Activated T-helper 1 cell treated with Interleukin-2 at 50 U/mL for 16 hours (primary cell): ENCODE data around the gene PCDH15.

Experiments
- DNase-seq: peaks from one replicate; pipeline ENCODE4 v3.0.0-alpha.2; 2020; ENCODE audit warnings: low read depth

The PCDH15 gene

GRCh38 chr10:53846809-53847208 is 954.2 kb downstream of the PCDH15 start:
- DNase-seq: no peak

- DNase-seq: no peak
Observed at GRCh38 chr10:53843736-53844362, 957.2 kb downstream of the PCDH15 start.

GRCh38 chr10:53841483-53842145 is 959.4 kb downstream of the PCDH15 start:
- no peak for DNase-seq

GRCh38 chr10:53840653-53841052 is 960.4 kb downstream of the PCDH15 start:
- DNase-seq: no peak

GRCh38 chr10:53839440-53840039 is 961.5 kb downstream of the PCDH15 start:
- DNase-seq: no peak

DNA sequence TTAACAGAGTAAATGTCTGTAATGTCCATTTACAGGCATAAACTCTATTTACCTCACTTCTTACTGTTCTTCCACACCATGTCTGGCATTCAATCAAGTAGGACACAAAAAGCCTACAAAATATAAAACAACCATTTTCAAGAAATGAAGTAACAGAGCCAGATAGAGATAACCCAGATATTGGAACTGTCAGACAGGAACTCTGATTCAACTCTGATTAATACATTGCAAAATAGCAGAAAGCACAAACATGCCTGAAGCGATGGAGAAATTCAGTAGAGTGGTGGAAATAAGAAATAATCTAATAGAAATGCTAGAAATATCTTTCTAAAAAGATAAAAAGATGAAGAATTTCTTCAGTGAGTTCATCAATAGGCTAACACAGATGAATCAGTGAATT is 964.4 kb downstream of the PCDH15 start:
- no peak for DNase-seq

DNA sequence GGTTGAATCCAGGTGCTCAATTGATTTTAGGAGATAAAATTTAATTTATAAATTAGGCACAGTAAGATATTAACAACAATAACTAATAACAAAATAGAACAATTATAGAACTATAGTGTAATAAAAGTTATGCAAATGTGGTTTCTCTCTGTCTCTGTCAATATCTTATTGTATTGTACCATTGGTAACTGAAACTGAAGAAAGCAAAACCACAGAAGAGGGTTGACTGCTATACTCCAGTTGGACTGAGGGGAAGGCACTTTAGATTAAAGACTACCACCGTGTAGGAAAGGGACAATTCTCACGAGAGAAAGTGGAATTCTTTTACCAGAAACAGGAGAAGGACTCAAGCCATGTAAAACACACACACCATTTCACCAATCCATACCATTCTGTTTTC is 967.1 kb downstream of the PCDH15 start:
- no peak for DNase-seq

- DNase-seq: no peak
Observed at GRCh38 chr10:53827261-53827660, 973.8 kb downstream of the PCDH15 start.

DNA sequence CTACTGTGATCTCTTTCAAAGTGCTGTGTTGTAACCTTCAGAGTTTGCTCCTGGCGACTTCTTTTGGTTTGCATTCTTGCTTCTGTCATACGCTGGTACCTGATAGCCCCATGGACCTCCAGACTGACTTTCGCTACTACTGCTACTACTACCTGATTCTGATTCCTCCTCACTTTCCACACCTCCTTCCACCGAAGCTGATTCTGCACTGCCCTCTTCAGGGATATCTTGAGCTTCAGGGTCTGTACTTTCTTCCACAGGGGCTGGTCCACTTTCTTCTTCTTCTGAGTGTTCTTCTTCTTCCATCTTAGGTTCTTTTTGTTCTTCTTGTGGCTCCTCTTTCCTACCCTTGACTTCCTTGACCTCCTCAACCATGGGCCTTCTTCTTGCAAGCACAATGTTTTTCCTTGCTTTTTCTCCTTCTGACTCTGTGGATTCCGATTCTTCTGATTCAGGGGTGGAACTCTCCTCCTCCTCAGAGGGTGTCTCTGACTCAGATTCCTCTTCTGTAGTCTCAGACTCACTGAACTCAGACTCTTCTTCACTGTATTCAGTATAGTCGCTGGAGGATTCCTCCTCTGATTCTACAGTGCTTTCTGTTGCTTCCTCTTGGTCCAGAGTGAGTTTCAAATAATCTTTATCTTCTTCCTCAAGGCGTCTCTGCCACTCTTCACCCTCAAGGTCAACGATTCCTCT is 992.2 kb downstream of the PCDH15 start:
- DNase-seq: no peak

DNA sequence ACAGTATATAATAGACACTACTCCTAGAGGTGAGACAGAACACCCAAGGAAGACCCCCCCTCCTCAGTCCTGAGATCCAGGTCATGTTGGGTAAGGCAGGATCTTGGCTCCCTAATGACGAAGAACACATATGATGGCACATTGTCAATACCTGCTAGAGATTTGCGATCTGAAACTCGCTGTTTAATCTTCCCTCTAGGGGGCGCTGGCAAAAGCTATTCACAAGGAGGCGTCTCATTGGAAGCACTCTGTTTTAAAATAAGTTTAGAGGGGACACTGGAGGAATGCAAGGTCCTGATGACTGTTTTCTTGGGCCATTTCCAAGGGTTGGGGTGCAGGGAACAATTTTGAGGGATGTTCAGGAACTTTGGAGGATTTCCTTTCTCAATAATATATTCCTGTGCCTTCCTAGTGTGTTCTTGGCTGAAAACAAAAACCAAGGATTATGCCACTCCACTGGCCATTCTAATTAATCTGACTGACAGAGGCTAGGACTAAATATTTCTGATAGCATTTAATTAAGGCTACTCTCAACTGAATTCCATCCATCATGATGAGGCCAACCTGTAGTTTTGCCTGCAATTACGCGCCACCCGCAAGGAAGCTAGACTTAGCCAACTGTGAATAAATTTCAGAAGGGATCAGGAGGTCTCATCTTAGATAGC is 1014.7 kb downstream of the PCDH15 start:
- no peak for DNase-seq

GRCh38 chr10:53771701-53772100 is 1029.3 kb downstream of the PCDH15 start:
- DNase-seq: no peak

DNA sequence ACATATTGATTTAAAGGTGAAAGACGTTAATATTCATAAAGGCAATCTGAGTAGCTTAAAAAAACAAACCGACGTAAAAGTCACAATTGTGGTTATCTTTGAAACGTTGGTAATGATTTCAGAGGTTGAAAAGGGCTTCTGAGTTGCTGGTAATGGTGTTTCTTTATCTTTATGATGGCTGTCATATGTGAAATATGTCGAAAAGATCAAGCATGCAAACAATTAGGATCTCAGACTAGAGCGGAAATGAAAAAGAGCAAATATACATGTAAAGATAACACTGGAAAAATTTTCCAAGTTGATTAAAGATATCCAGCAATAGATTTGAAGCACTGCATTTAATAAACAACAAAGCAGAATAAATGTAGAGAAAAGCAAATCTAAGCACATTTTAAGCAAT is 1030.1 kb downstream of the PCDH15 start:
- DNase-seq: no peak

DNA sequence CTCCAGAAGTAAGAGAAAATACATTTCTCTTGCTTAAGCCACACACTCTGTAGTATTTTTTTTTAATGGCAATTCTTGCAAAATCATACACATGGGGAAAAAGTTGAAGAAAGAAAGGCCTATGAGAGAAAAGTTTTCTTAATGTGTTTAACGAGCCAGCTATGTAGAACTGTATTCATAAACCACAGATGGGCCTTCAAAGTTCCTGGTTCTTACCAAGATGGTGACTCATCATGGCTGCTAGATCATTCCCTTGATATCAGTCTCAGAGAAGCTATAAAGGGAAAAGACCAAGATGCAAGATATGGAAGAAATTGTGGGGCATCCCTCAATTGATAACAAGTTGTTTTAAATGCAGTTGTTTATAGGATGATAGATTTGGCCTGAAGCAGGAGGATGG is 1035.7 kb downstream of the PCDH15 start:
- DNase-seq: no peak

- no peak for DNase-seq
Observed at GRCh38 chr10:53754596-53755250, 1046.3 kb downstream of the PCDH15 start.
